ENCODE measurements around the gene INTS1. TPM values are rescaled to one million over a fixed set of nuclear protein-coding genes. Genes with fewer than 3 reads are reported as not detected.

INTS1 gene
- total RNA-seq, 2 donors from 2014 or later = 66.3 to 72.9 TPM

DNA sequence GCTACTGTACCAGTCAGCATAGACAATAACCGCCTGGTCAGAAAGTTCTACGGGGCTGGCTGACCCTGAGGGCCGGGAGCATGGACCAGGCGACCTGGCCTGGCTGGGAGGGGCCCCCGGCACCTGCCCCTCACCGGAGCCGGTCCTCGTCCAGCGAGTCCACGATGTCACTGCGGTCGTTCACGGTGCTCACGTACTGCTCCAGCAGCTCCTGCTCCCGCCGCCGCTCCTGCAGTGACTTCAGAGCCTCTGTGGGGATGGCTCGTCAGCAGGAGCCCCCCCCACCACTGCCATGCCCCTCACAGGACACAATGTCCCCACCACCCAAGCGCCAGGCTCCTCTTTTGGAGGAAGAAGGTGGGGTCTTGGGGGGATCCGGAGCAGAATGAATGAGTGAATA lies 67.6 kb downstream of the INTS1 start:
- TF ChIP-seq, protein P1, sequence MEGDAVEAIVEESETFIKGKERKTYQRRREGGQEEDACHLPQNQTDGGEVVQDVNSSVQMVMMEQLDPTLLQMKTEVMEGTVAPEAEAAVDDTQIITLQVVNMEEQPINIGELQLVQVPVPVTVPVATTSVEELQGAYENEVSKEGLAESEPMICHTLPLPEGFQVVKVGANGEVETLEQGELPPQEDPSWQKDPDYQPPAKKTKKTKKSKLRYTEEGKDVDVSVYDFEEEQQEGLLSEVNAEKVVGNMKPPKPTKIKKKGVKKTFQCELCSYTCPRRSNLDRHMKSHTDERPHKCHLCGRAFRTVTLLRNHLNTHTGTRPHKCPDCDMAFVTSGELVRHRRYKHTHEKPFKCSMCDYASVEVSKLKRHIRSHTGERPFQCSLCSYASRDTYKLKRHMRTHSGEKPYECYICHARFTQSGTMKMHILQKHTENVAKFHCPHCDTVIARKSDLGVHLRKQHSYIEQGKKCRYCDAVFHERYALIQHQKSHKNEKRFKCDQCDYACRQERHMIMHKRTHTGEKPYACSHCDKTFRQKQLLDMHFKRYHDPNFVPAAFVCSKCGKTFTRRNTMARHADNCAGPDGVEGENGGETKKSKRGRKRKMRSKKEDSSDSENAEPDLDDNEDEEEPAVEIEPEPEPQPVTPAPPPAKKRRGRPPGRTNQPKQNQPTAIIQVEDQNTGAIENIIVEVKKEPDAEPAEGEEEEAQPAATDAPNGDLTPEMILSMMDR (IDR thresholded peaks at IDR 0.05) = no peak
- TF ChIP-seq POLR2A (IDR thresholded peaks at IDR 0.05) = no peak
- H3K27ac ChIP-seq = no peak overlapping the region
- peaks cover 8% of the 10 kb centered on the region for H3K4me1 ChIP-seq
- intact Hi-C loops (cut with DNase I) = loop anchor here (5.0 kb wide), 1 partner anchor 41 kb away; no protein-coding TSS in a partner anchor
- WGBS, 2 donors = 88 to 94% methylated on average over 20 of the region's 20 CpGs
- ATAC-seq (no peak), DNase-seq (no peak)
- H3K36me3 ChIP-seq (replicated peaks in 1 of 2; ENCODE audit: insufficient read depth in 1 of 2, low read depth in 2 of 2) = no peaks in the 10 kb centered on the region
- H3K4me3 ChIP-seq = no peak overlapping the region
- H3K9me3 ChIP-seq = no peaks in the 10 kb centered on the region
- H3K27me3 ChIP-seq = peaks cover 0 to 8% of the 10 kb centered on the region in 2 donors

DNA sequence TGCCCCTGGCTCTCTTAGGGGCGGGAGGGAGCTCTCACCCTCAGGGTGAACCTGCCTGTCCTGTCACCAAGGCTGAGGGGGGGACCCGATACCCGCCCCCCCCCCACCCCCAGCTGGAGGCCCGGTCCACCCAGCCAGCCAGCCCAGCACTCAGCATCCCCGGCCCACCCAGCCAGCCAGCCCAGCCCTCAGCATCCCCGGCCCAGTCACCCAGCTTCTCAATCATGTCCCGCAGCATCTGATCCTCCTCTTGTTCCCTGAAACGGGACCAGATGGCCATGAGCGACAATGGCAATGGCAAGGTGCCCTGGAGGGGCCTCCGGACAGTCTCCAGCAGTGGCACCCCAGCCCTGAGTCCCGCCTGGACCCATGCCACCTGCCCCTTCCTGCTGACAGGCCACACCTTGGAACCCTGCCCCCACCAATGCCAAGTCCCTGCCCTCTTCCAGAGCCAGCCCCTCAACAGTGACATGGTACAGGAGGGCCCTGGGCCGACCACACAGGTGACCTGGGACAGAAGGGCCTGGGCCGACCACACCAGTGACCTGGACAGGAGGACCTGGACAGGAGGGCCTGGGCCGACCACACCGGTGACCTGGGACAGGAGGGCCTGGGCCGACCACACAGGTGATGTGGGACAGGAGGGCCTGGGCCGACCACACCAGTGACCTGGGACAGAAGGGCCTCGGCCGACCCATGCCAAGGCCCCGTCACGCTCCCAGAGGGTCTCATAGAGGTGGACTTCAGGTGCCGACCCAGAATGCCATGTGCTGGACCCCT lies 69.1 kb downstream of the INTS1 start:
- intact Hi-C loops (cut with DNase I) = loop anchor here (5.0 kb wide), 1 partner anchor 42 kb away; no protein-coding TSS in a partner anchor
- WGBS, 2 donors = 83 to 85% methylated on average over 4 to 15 of the region's 22 CpGs
- DNase-seq = no peak

DNA sequence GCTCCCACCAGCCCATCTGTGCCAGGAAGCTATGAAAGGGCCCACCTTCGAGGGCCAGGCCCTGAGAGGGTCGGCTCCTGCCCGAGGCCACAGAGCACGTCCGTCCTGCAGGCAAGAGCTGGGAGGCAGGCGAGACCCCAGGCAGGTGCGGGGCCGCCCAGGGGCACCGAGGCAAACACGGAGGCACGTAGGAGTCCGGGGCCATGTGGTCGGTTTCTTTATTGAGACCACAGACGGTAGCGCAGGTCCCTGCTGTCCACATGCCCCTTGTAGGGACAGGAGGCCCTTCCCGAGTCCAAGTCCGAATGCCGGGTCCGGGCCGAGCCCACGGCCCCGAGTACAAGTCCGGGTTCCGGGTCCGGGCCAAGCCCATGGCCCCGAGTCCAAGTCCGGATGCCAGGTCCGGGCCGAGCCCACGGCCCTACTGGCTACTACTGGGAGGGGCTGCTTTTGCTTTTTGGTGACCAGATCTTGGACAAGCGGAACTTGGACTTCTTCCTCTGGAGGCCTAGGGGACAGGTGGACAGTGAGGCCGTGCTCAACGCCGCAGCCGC lies 69.9 kb downstream of the INTS1 start:
- peaks cover 0 to 25% of the 10 kb centered on the region in 2 donors for H3K27me3 ChIP-seq
- intact Hi-C loops (cut with DNase I) = no loop called here
- no peak for TF ChIP-seq POLR2A (IDR thresholded peaks at IDR 0.05)
- TF ChIP-seq, protein P1 (IDR thresholded peaks at IDR 0.05) = no peak
- 83 to 94% methylated on average over 8 to 31 of the region's 35 CpGs for WGBS, 2 donors
- H3K4me1 ChIP-seq = peaks cover 8% of the 10 kb centered on the region
- ATAC-seq (no peak), DNase-seq (no peak)
- no peak overlapping the region for H3K4me3 ChIP-seq
- H3K36me3 ChIP-seq (replicated peaks in 1 of 2; ENCODE audit: insufficient read depth in 1 of 2, low read depth in 2 of 2) = no peaks in the 10 kb centered on the region
- H3K9me3 ChIP-seq = no peaks in the 10 kb centered on the region
- no peak overlapping the region for H3K27ac ChIP-seq

More for the DNA sequence above, 69.1 kb downstream of the INTS1 start:
- H3K27ac ChIP-seq = no peak overlapping the region
- no peaks in the 10 kb centered on the region for H3K9me3 ChIP-seq
- TF ChIP-seq POLR2A (IDR thresholded peaks at IDR 0.05) = no peak
- TF ChIP-seq, protein P1 (IDR thresholded peaks at IDR 0.05) = no peak
- no peaks in the 10 kb centered on the region for H3K36me3 ChIP-seq (replicated peaks in 1 of 2; ENCODE audit: insufficient read depth in 1 of 2, low read depth in 2 of 2)
- ATAC-seq = no peak
- no peak overlapping the region for H3K4me3 ChIP-seq
- peaks cover 8% of the 10 kb centered on the region for H3K4me1 ChIP-seq
- peaks cover 0 to 18% of the 10 kb centered on the region in 2 donors for H3K27me3 ChIP-seq

DNA sequence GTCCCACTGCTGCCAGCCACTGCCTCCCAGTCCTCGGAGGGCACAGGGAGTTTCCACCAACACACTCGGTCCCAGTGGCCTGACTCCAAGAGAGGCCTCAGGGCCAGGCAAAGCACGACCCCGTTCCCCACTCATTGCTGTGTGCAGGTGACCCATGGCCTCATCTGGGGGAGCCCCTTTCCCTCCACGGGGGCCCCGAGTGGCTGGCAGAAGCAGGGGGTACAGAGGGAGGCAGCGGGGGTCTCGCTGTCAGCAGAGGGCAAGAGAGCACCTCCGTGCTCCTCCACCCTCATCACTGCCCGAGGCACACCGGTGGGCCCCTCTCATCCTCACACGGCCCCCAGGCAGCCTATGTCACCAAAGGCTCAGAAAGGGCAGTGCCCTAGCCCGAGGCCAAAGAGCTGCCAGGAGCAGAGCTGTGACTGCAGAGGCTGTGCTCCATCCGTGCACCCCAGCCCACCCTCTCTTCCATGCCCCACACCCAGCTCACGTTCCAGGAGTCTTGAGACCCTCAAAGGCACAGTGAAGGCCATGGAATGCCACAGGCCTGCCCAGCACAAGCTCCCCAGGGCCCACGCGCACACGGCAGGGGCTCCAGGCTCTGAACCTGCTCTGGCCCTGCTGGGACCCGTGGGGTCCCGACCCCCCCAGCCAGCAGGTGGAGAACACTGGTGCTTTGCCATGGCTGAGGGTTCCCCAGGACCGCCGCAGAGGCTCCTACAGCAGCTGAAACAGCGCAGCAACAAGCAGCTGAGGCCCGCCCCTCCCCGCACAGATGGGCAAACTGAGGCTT lies 70.9 kb downstream of the INTS1 start:
- no peak for ATAC-seq
- Histone ChIP-seq H3K4me1 (peaks cover 8% of the 10 kb centered on the region), H3K4me3 (no peak overlapping the region), H3K36me3 (replicated peaks in 1 of 2; ENCODE audit: insufficient read depth in 1 of 2, low read depth in 2 of 2) (no peaks in the 10 kb centered on the region), H3K9me3 (no peaks in the 10 kb centered on the region), H3K27ac (no peak overlapping the region), H3K27me3 (peaks cover 0 to 25% of the 10 kb centered on the region in 2 donors)
- 73 to 80% methylated on average over 1 to 25 of the region's 25 CpGs for WGBS, 2 donors
- no peak for TF ChIP-seq POLR2A (IDR thresholded peaks at IDR 0.05)
- TF ChIP-seq, protein P1 (IDR thresholded peaks at IDR 0.05) = no peak
- no peak for DNase-seq
- intact Hi-C loops (cut with DNase I) = no loop called here
